H1 (cell line): ENCODE results near the gene CD48. TPM values are rescaled to one million over a fixed set of nuclear protein-coding genes. Genes with fewer than 3 reads are reported as not detected.

Experiments used
- CTCF ChIA-PET: fragments of 300-600 bp; sonication (Branson Sonifier 250); formaldehyde crosslinking; loops from one replicate; lab custom pipeline; 2021; ENCODE audit not compliant: partially characterized antibody; lab: Charles Lee
- POLR2A ChIA-PET: fragments of 300-600 bp; sonication (Branson Sonifier 250); formaldehyde crosslinking; loops from one replicate; lab custom pipeline; 2021; ENCODE audit warnings: inconsistent platforms; ENCODE audit not compliant: partially characterized antibody; lab: Charles Lee
- DNase-seq, 2 experiments: peaks; one replicate each; pipeline versions ENCODE4 v3.0.0 to v3.0.0-alpha.2; 2010 to 2022; ENCODE audit warnings: low spot score in 2 of 2, low read depth in 1 of 2, mixed read lengths in 1 of 2
- FAIRE-seq: peaks from 2 replicates; lab custom pipeline; 2011; peaks lifted over from hg19 to GRCh38; lab: Jason Lieb, UNC
- H2AFZ ChIP-seq: 2 replicates; pipeline ENCODE4 v1.8.1; 2012; ENCODE audit warnings: low read length, inconsistent platforms
- H2AK5ac ChIP-seq: 2 replicates; pipeline ENCODE4 v1.6.1; 2013; ENCODE audit warnings: low read depth, low read length
- H2BK120ac ChIP-seq: replicated peaks from 2 replicates; pipeline ENCODE3; 2013; ENCODE audit warnings: low read depth, low read length, inconsistent platforms
- H2BK12ac ChIP-seq: 2 replicates; pipeline ENCODE4 v1.6.1; 2013; ENCODE audit warnings: low read depth, low read length
- H2BK15ac ChIP-seq: 2 replicates; pipeline ENCODE4 v1.6.1; 2013; ENCODE audit warnings: low read length
- H2BK20ac ChIP-seq: 2 replicates; pipeline ENCODE4 v1.6.1; 2013; ENCODE audit warnings: low read length
- H2BK5ac ChIP-seq: 2 replicates; pipeline ENCODE4 v1.6.1; 2013; ENCODE audit warnings: low read depth, low read length
- H3K14ac ChIP-seq: 2 replicates; pipeline ENCODE4 v1.6.1; 2013; ENCODE audit warnings: inconsistent platforms; ENCODE audit not compliant: insufficient read length
- H3K18ac ChIP-seq: 2 replicates; pipeline ENCODE4 v1.6.1; 2013; ENCODE audit warnings: low read length; ENCODE audit errors: extremely low read depth
- H3K23ac ChIP-seq: 2 replicates; pipeline ENCODE4 v1.6.1; 2013; ENCODE audit warnings: inconsistent platforms; ENCODE audit not compliant: insufficient read length
- H3K23me2 ChIP-seq: 2 replicates; pipeline ENCODE4 v1.6.1; 2013; ENCODE audit warnings: low read depth, low read length
- H3K27ac ChIP-seq: 2 replicates; pipeline ENCODE4 v1.6.1; 2011; ENCODE audit warnings: low read depth, low read length, inconsistent platforms
- H3K27me3 ChIP-seq, 4 experiments: replicated peaks in 1 of 4; 1 replicate in 1 of 4; 2 replicates in 3 of 4; pipeline versions ENCODE4 v1.6.1 to v1.8.1; 2011 to 2013; ENCODE audit warnings: low read length in 3 of 4, mild to moderate bottlenecking in 3 of 4, inconsistent platforms in 2 of 4, mixed read lengths in 2 of 4, moderate library complexity in 1 of 4; ENCODE audit not compliant: control insufficient read depth in 3 of 4, insufficient read depth in 3 of 4; ENCODE audit errors: extremely low read depth in 1 of 4
- H3K36me3 ChIP-seq, 4 experiments: 2 replicates each; pipeline versions ENCODE4 v1.6.1 to v1.8.1; 2011 to 2013; ENCODE audit warnings: mild to moderate bottlenecking in 4 of 4, low read length in 3 of 4, moderate library complexity in 2 of 4, control low read depth in 1 of 4, inconsistent platforms in 1 of 4; ENCODE audit not compliant: insufficient read depth in 4 of 4, control insufficient read depth in 2 of 4
- H3K4ac ChIP-seq: replicated peaks from 2 replicates; pipeline ENCODE3; 2013; ENCODE audit warnings: low read length, low read depth, mixed read lengths, inconsistent platforms; ENCODE audit not compliant: insufficient read length
- H3K4me1 ChIP-seq, 4 experiments: replicated peaks in 1 of 4; 1 replicate in 1 of 4; 2 replicates in 3 of 4; pipeline versions ENCODE4 v1.6.1 to v1.8.1; 2011 to 2013; ENCODE audit warnings: low read length in 3 of 4, inconsistent platforms in 2 of 4, mixed read lengths in 1 of 4; ENCODE audit not compliant: insufficient read depth in 4 of 4, control insufficient read depth in 3 of 4
- H3K4me2 ChIP-seq, 2 experiments: 2 replicates each; pipeline versions ENCODE4 v1.6.1 to v1.8.1; 2011 to 2013; ENCODE audit warnings: low read depth in 2 of 2, low read length in 2 of 2, control low read depth in 1 of 2, inconsistent platforms in 1 of 2, mild to moderate bottlenecking in 1 of 2; ENCODE audit not compliant: insufficient read depth in 1 of 2
- H3K4me3 ChIP-seq, 4 experiments: fragments of 200-600, 300-600 bp in 1 of 4; sonication (generic), shearing (Covaris generic), sonication (Bioruptor Twin) in 1 of 4; 2 replicates each; pipeline versions ENCODE4 v1.5.1 to v1.8.1; 2011 to 2016; ENCODE audit warnings: low read length in 4 of 4, low read depth in 3 of 4, control low read depth in 2 of 4, inconsistent platforms in 2 of 4, mild to moderate bottlenecking in 2 of 4, mixed read lengths in 1 of 4, moderate library complexity in 1 of 4; ENCODE audit not compliant: insufficient read depth in 2 of 4; ENCODE audit errors: extremely low read depth in 1 of 4
- H3K56ac ChIP-seq: replicated peaks from 2 replicates; pipeline ENCODE3; 2013; ENCODE audit warnings: low read depth, mild to moderate bottlenecking, mixed read lengths, low read length, inconsistent platforms; ENCODE audit not compliant: insufficient read length
- H3K79me1 ChIP-seq: 2 replicates; pipeline ENCODE4 v1.6.1; 2013; ENCODE audit warnings: low read depth, low read length, control low read depth
- H3K79me2 ChIP-seq, 2 experiments: 2 replicates each; pipeline versions ENCODE4 v1.6.1 to v1.8.1; 2012 to 2013; ENCODE audit warnings: low read length in 2 of 2, mild to moderate bottlenecking in 2 of 2, inconsistent platforms in 1 of 2; ENCODE audit not compliant: insufficient read depth in 2 of 2, control insufficient read depth in 1 of 2
- H3K9ac ChIP-seq, 4 experiments: replicated peaks in 1 of 4; 1 replicate in 1 of 4; 2 replicates in 3 of 4; pipeline versions ENCODE4 v1.6.1 to v1.8.1; 2011 to 2013; ENCODE audit warnings: low read depth in 3 of 4, low read length in 3 of 4, control low read depth in 2 of 4, mild to moderate bottlenecking in 2 of 4, moderate library complexity in 2 of 4, inconsistent platforms in 1 of 4; ENCODE audit errors: extremely low read depth in 1 of 4
- H3K9me3 ChIP-seq, 2 experiments: 2 replicates each; pipeline versions ENCODE4 v1.6.1 to v1.8.1; 2012 to 2013; ENCODE audit warnings: mild to moderate bottlenecking in 2 of 2, moderate library complexity in 2 of 2, control low read depth in 1 of 2, inconsistent platforms in 1 of 2, low read depth in 1 of 2, low read length in 1 of 2, mixed read lengths in 1 of 2; ENCODE audit not compliant: insufficient read depth in 2 of 2
- H4K20me1 ChIP-seq, 2 experiments: replicated peaks in 1 of 2; 2 replicates each; pipeline versions ENCODE3 to v1.8.1; 2011 to 2013; ENCODE audit warnings: inconsistent platforms in 2 of 2, low read length in 2 of 2, mild to moderate bottlenecking in 1 of 2; ENCODE audit not compliant: insufficient read depth in 2 of 2, control insufficient read depth in 1 of 2
- H4K5ac ChIP-seq: 2 replicates; pipeline ENCODE4 v1.6.1; 2013; ENCODE audit warnings: low read length, low read depth, mixed read lengths, inconsistent platforms; ENCODE audit not compliant: insufficient read length
- H4K8ac ChIP-seq: 2 replicates; pipeline ENCODE4 v1.8.0; 2013; ENCODE audit warnings: mild to moderate bottlenecking, moderate library complexity, low read length, inconsistent platforms; ENCODE audit not compliant: insufficient read depth; ENCODE audit errors: extremely low read depth
- H4K91ac ChIP-seq: replicated peaks from 2 replicates; pipeline ENCODE3; 2013; ENCODE audit warnings: low read length, mixed read lengths, inconsistent platforms; ENCODE audit not compliant: insufficient read length
- BCL11A ChIP-seq, 2 experiments: IDR thresholded peaks; one replicate each; pipeline ENCODE4 v1.6.1; 2011; ENCODE audit warnings: low read depth in 2 of 2, low read length in 2 of 2, mild to moderate bottlenecking in 2 of 2
- HDAC6 ChIP-seq: IDR thresholded peaks from one replicate; pipeline ENCODE4 v1.7.1; 2012; ENCODE audit warnings: low read depth, mild to moderate bottlenecking, inconsistent platforms, low read length, moderate library complexity
- KDM1A ChIP-seq: fragments of 200-600, 300-600 bp; sonication (generic); IDR thresholded peaks from 2 replicates; pipeline ENCODE4 v1.7.1; 2016; ENCODE audit warnings: mild to moderate bottlenecking, low read length, borderline replicate concordance
- RBBP5 ChIP-seq: IDR thresholded peaks from 2 replicates; pipeline ENCODE4 v1.7.1; 2012; ENCODE audit warnings: low read depth, mild to moderate bottlenecking, inconsistent platforms, low read length, moderate library complexity, borderline replicate concordance
- TAF1 ChIP-seq: IDR thresholded peaks from 2 replicates; pipeline ENCODE4 v1.6.1; 2011; ENCODE audit warnings: mild to moderate bottlenecking, low read depth, low read length
- TAF7 ChIP-seq: optimal IDR thresholded peaks from 2 replicates; pipeline ENCODE3; 2011; ENCODE audit warnings: low read depth, mild to moderate bottlenecking, inconsistent platforms, low read length, moderate library complexity, borderline replicate concordance
- TEAD4 ChIP-seq: IDR thresholded peaks from 2 replicates; pipeline ENCODE4 v1.6.1; 2012; ENCODE audit warnings: low read depth, low read length, inconsistent platforms, mixed read lengths
- WGBS, 2 experiments: shearing (Covaris generic) in 1 of 2; methylation state at CpG; one replicate each; pipeline versions ENCODE4 v1.1.6 to v1.1.7; 2013 to 2015; ENCODE audit warnings: low lambda C conversion rate in 2 of 2, mixed read lengths in 2 of 2, inconsistent platforms in 1 of 2, low coverage in 1 of 2, missing lambda C conversion rate in 1 of 2; ENCODE audit not compliant: insufficient replicate concordance in 2 of 2, insufficient coverage in 1 of 2, insufficient read length in 1 of 2; ENCODE audit errors: extremely low coverage in 1 of 2, missing lambda C conversion rate in 1 of 2; 5-methylcytosine and 5-hydroxymethylcytosine counted together
- polyA plus RNA-seq, 7 experiments: library from polyadenylated mRNA; depleted of rRNA in 3 of 7; stranded (reverse) in 5 of 7; unstranded in 2 of 7; fragments of >200 nt in 5 of 7; fragments of 200-250 nt in 2 of 7; gene quantifications; 1 replicate in 5 of 7; 2 replicates in 1 of 7; 4 replicates in 1 of 7; pipeline versions ENCODE4 v1.2.1 to v1.2.3, GENCODE V29; 2011 to 2013; ENCODE audit warnings: missing spikeins in 2 of 7, mixed read lengths in 2 of 7
- total RNA-seq: library from RNA; stranded (reverse); fragmentation: NEBNext Ultra II Directional; extraction: Animal tissue kit (Norgen Biotek cat#: 25700); gene quantifications from 2 replicates; pipeline ENCODE4 v1.2.1, GENCODE V29; 2021

Gene CD48
- total and polyA plus RNA-seq, 2 of the 8 experiments (the other 6 are each of a cell fraction or from before 2014, with no cell fraction given), result 0.08 TPM; not detected in 1

DNA sequence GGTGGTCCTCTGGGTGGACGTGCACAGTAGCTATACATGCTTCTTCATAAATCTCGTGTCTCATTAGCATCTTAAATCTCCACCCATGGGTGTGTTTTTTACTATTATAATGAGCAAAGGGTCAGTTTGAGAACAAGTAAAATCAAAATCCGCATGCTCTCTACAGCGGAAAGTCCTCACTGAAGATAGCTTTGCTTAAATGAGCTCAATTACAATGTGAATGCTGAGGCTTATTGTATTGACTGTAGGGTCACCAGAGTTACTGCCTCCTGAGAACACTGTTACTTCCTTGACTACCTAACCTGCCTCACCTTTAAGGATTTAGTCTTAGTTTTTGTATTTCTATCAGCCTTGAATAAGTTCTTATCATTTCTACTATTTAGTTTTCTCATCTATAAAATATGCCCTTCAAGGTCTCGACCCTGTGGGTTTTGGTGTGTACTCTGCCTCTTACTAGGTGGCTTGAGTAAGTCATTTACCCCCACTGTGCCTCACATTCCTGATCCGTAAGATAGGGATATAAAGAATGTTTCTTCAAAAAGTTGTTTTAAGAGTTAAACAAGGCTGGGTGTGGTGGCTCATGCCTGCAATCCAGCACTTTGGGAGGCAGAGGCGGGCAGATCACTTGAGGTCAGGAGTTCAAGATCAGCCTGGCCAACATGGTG, 35.3 kb upstream of the CD48 start:
- H4K91ac ChIP-seq, result no peak overlapping the region
- no peak overlapping the region for H2BK120ac ChIP-seq
- H2AK5ac ChIP-seq, result no peak overlapping the region
- no peak overlapping the region for H3K9ac ChIP-seq
- no peak overlapping the region for H3K4ac ChIP-seq
- H2BK5ac ChIP-seq, result peak overlapping the region; percentile 32; the same call in 1 of the 2 replicates
- H4K8ac ChIP-seq, result no peak overlapping the region
- no peaks in the 10 kb centered on the region for H3K23me2 ChIP-seq
- FAIRE-seq, result peak; percentile 70
- no peak overlapping the region for H3K14ac ChIP-seq
- no peaks in the 10 kb centered on the region for H3K79me1 ChIP-seq
- no peak overlapping the region for H3K56ac ChIP-seq
- WGBS, 2 experiments, result 57% methylated on average over 7 of the region's 7 CpGs; no CpG with 5 or more reads in 1 of the 2 experiments
- H2AFZ ChIP-seq, result 0 out of 2 replicates have a peak overlapping the region, but pooled peaks have one; percentile 25
- H3K4me2 ChIP-seq, result peak overlapping the region; percentile 22 to 46; a peak in 3 of 4 replicates
- H3K79me2 ChIP-seq, result no peaks in the 10 kb centered on the region
- ChIA-PET POLR2A (no interaction called here), CTCF (interaction anchor here (0.7 to 6.5 kb wide), 10 partner anchors 14 to 223 kb away, joined by 3 to 63 read pairs (median 3); partner anchors contain the start of genes ITLN2 and LY9)
- TF ChIP-seq KDM1A (no peak), TAF7 (no peak), HDAC6 (no peak), TAF1 (no peak), RBBP5 (no peak), BCL11A (IDR thresholded peaks at IDR 0.05; ENCODE audit: low read depth in 2 of 2, low read length in 2 of 2) (no peak), TEAD4 (0 out of 2 replicates have a peak, but pooled peaks have one; percentile 20)
- no peak for DNase-seq
- peak overlapping the region; percentile 32 for H4K5ac ChIP-seq
- no peak overlapping the region for H2BK15ac ChIP-seq
- no peaks in the 10 kb centered on the region for H4K20me1 ChIP-seq
- no peaks in the 10 kb centered on the region for H3K9me3 ChIP-seq
- H3K23ac ChIP-seq, result no peak overlapping the region
- no peaks in the 10 kb centered on the region for H3K36me3 ChIP-seq
- H3K18ac ChIP-seq, result no peak overlapping the region
- H3K27ac ChIP-seq, result 0 out of 2 replicates have a peak overlapping the region, but pooled peaks have one; percentile 29
- peak overlapping the region in 1 of 4 experiments; percentile 3; a peak in 1 of 8 replicates for H3K4me3 ChIP-seq
- H2BK12ac ChIP-seq, result 0 out of 2 replicates have a peak overlapping the region, but pooled peaks have one; percentile 35
- H3K4me1 ChIP-seq, result peaks cover 0 to 5% (median 0%) of the 10 kb centered on the region in 4 experiments; a peak in 2 of 7 replicates
- H3K27me3 ChIP-seq, result no peaks in the 10 kb centered on the region
- H2BK20ac ChIP-seq, result 0 out of 2 replicates have a peak overlapping the region, but pooled peaks have one; percentile 52
